H1 (cell line): ENCODE data around the gene CDH22. TPM values are rescaled to one million over a fixed set of nuclear protein-coding genes. Genes with fewer than 3 reads are reported as not detected.

ENCODE experiments used
- CTCF ChIA-PET: fragments of 300-600 bp; sonication (Branson Sonifier 250); formaldehyde crosslinking; loops from one replicate; lab custom pipeline; 2021; ENCODE audit not compliant: partially characterized antibody; lab: Charles Lee
- POLR2A ChIA-PET: fragments of 300-600 bp; sonication (Branson Sonifier 250); formaldehyde crosslinking; loops from one replicate; lab custom pipeline; 2021; ENCODE audit warnings: inconsistent platforms; ENCODE audit not compliant: partially characterized antibody; lab: Charles Lee
- DNase-seq, 2 experiments: peaks; one replicate each; pipeline versions ENCODE4 v3.0.0 to v3.0.0-alpha.2; 2010 to 2022; ENCODE audit warnings: low spot score in 2 of 2, low read depth in 1 of 2, mixed read lengths in 1 of 2
- FAIRE-seq: peaks from 2 replicates; lab custom pipeline; 2011; peaks lifted over from hg19 to GRCh38; lab: Jason Lieb, UNC
- H2AFZ ChIP-seq: 2 replicates; pipeline ENCODE4 v1.8.1; 2012; ENCODE audit warnings: low read length, inconsistent platforms
- H2AK5ac ChIP-seq: 2 replicates; pipeline ENCODE4 v1.6.1; 2013; ENCODE audit warnings: low read depth, low read length
- H2BK120ac ChIP-seq: replicated peaks from 2 replicates; pipeline ENCODE3; 2013; ENCODE audit warnings: low read depth, low read length, inconsistent platforms
- H2BK12ac ChIP-seq: 2 replicates; pipeline ENCODE4 v1.6.1; 2013; ENCODE audit warnings: low read depth, low read length
- H2BK15ac ChIP-seq: 2 replicates; pipeline ENCODE4 v1.6.1; 2013; ENCODE audit warnings: low read length
- H2BK20ac ChIP-seq: 2 replicates; pipeline ENCODE4 v1.6.1; 2013; ENCODE audit warnings: low read length
- H2BK5ac ChIP-seq: 2 replicates; pipeline ENCODE4 v1.6.1; 2013; ENCODE audit warnings: low read depth, low read length
- H3K14ac ChIP-seq: 2 replicates; pipeline ENCODE4 v1.6.1; 2013; ENCODE audit warnings: inconsistent platforms; ENCODE audit not compliant: insufficient read length
- H3K18ac ChIP-seq: 2 replicates; pipeline ENCODE4 v1.6.1; 2013; ENCODE audit warnings: low read length; ENCODE audit errors: extremely low read depth
- H3K23ac ChIP-seq: 2 replicates; pipeline ENCODE4 v1.6.1; 2013; ENCODE audit warnings: inconsistent platforms; ENCODE audit not compliant: insufficient read length
- H3K23me2 ChIP-seq: 2 replicates; pipeline ENCODE4 v1.6.1; 2013; ENCODE audit warnings: low read depth, low read length
- H3K27ac ChIP-seq: 2 replicates; pipeline ENCODE4 v1.6.1; 2011; ENCODE audit warnings: low read depth, low read length, inconsistent platforms
- H3K27me3 ChIP-seq, 4 experiments: replicated peaks in 1 of 4; 1 replicate in 1 of 4; 2 replicates in 3 of 4; pipeline versions ENCODE4 v1.6.1 to v1.8.1; 2011 to 2013; ENCODE audit warnings: low read length in 3 of 4, mild to moderate bottlenecking in 3 of 4, inconsistent platforms in 2 of 4, mixed read lengths in 2 of 4, moderate library complexity in 1 of 4; ENCODE audit not compliant: control insufficient read depth in 3 of 4, insufficient read depth in 3 of 4; ENCODE audit errors: extremely low read depth in 1 of 4
- H3K36me3 ChIP-seq, 4 experiments: 2 replicates each; pipeline versions ENCODE4 v1.6.1 to v1.8.1; 2011 to 2013; ENCODE audit warnings: mild to moderate bottlenecking in 4 of 4, low read length in 3 of 4, moderate library complexity in 2 of 4, control low read depth in 1 of 4, inconsistent platforms in 1 of 4; ENCODE audit not compliant: insufficient read depth in 4 of 4, control insufficient read depth in 2 of 4
- H3K4ac ChIP-seq: replicated peaks from 2 replicates; pipeline ENCODE3; 2013; ENCODE audit warnings: low read length, low read depth, mixed read lengths, inconsistent platforms; ENCODE audit not compliant: insufficient read length
- H3K4me1 ChIP-seq, 4 experiments: replicated peaks in 1 of 4; 1 replicate in 1 of 4; 2 replicates in 3 of 4; pipeline versions ENCODE4 v1.6.1 to v1.8.1; 2011 to 2013; ENCODE audit warnings: low read length in 3 of 4, inconsistent platforms in 2 of 4, mixed read lengths in 1 of 4; ENCODE audit not compliant: insufficient read depth in 4 of 4, control insufficient read depth in 3 of 4
- H3K4me2 ChIP-seq, 2 experiments: 2 replicates each; pipeline versions ENCODE4 v1.6.1 to v1.8.1; 2011 to 2013; ENCODE audit warnings: low read depth in 2 of 2, low read length in 2 of 2, control low read depth in 1 of 2, inconsistent platforms in 1 of 2, mild to moderate bottlenecking in 1 of 2; ENCODE audit not compliant: insufficient read depth in 1 of 2
- H3K4me3 ChIP-seq, 4 experiments: fragments of 200-600, 300-600 bp in 1 of 4; sonication (generic), shearing (Covaris generic), sonication (Bioruptor Twin) in 1 of 4; 2 replicates each; pipeline versions ENCODE4 v1.5.1 to v1.8.1; 2011 to 2016; ENCODE audit warnings: low read length in 4 of 4, low read depth in 3 of 4, control low read depth in 2 of 4, inconsistent platforms in 2 of 4, mild to moderate bottlenecking in 2 of 4, mixed read lengths in 1 of 4, moderate library complexity in 1 of 4; ENCODE audit not compliant: insufficient read depth in 2 of 4; ENCODE audit errors: extremely low read depth in 1 of 4
- H3K56ac ChIP-seq: replicated peaks from 2 replicates; pipeline ENCODE3; 2013; ENCODE audit warnings: low read depth, mild to moderate bottlenecking, mixed read lengths, low read length, inconsistent platforms; ENCODE audit not compliant: insufficient read length
- H3K79me1 ChIP-seq: 2 replicates; pipeline ENCODE4 v1.6.1; 2013; ENCODE audit warnings: low read depth, low read length, control low read depth
- H3K79me2 ChIP-seq, 2 experiments: 2 replicates each; pipeline versions ENCODE4 v1.6.1 to v1.8.1; 2012 to 2013; ENCODE audit warnings: low read length in 2 of 2, mild to moderate bottlenecking in 2 of 2, inconsistent platforms in 1 of 2; ENCODE audit not compliant: insufficient read depth in 2 of 2, control insufficient read depth in 1 of 2
- H3K9ac ChIP-seq, 4 experiments: replicated peaks in 1 of 4; 1 replicate in 1 of 4; 2 replicates in 3 of 4; pipeline versions ENCODE4 v1.6.1 to v1.8.1; 2011 to 2013; ENCODE audit warnings: low read depth in 3 of 4, low read length in 3 of 4, control low read depth in 2 of 4, mild to moderate bottlenecking in 2 of 4, moderate library complexity in 2 of 4, inconsistent platforms in 1 of 4; ENCODE audit errors: extremely low read depth in 1 of 4
- H3K9me3 ChIP-seq, 2 experiments: 2 replicates each; pipeline versions ENCODE4 v1.6.1 to v1.8.1; 2012 to 2013; ENCODE audit warnings: mild to moderate bottlenecking in 2 of 2, moderate library complexity in 2 of 2, control low read depth in 1 of 2, inconsistent platforms in 1 of 2, low read depth in 1 of 2, low read length in 1 of 2, mixed read lengths in 1 of 2; ENCODE audit not compliant: insufficient read depth in 2 of 2
- H4K20me1 ChIP-seq, 2 experiments: replicated peaks in 1 of 2; 2 replicates each; pipeline versions ENCODE3 to v1.8.1; 2011 to 2013; ENCODE audit warnings: inconsistent platforms in 2 of 2, low read length in 2 of 2, mild to moderate bottlenecking in 1 of 2; ENCODE audit not compliant: insufficient read depth in 2 of 2, control insufficient read depth in 1 of 2
- H4K5ac ChIP-seq: 2 replicates; pipeline ENCODE4 v1.6.1; 2013; ENCODE audit warnings: low read length, low read depth, mixed read lengths, inconsistent platforms; ENCODE audit not compliant: insufficient read length
- H4K8ac ChIP-seq: 2 replicates; pipeline ENCODE4 v1.8.0; 2013; ENCODE audit warnings: mild to moderate bottlenecking, moderate library complexity, low read length, inconsistent platforms; ENCODE audit not compliant: insufficient read depth; ENCODE audit errors: extremely low read depth
- H4K91ac ChIP-seq: replicated peaks from 2 replicates; pipeline ENCODE3; 2013; ENCODE audit warnings: low read length, mixed read lengths, inconsistent platforms; ENCODE audit not compliant: insufficient read length
- JUND ChIP-seq: IDR thresholded peaks from 2 replicates; pipeline ENCODE4 v1.6.1; 2011; ENCODE audit warnings: mild to moderate bottlenecking, improper control_type of control experiment, low read length
- SRF ChIP-seq: IDR thresholded peaks from 2 replicates; pipeline ENCODE4 v1.6.1; 2011; ENCODE audit warnings: mild to moderate bottlenecking, low read depth, low read length, moderate library complexity
- TAF7 ChIP-seq: optimal IDR thresholded peaks from 2 replicates; pipeline ENCODE3; 2011; ENCODE audit warnings: low read depth, mild to moderate bottlenecking, inconsistent platforms, low read length, moderate library complexity, borderline replicate concordance
- WGBS, 2 experiments: shearing (Covaris generic) in 1 of 2; methylation state at CpG; one replicate each; pipeline versions ENCODE4 v1.1.6 to v1.1.7; 2013 to 2015; ENCODE audit warnings: low lambda C conversion rate in 2 of 2, mixed read lengths in 2 of 2, inconsistent platforms in 1 of 2, low coverage in 1 of 2, missing lambda C conversion rate in 1 of 2; ENCODE audit not compliant: insufficient replicate concordance in 2 of 2, insufficient coverage in 1 of 2, insufficient read length in 1 of 2; ENCODE audit errors: extremely low coverage in 1 of 2, missing lambda C conversion rate in 1 of 2; 5-methylcytosine and 5-hydroxymethylcytosine counted together
- polyA plus RNA-seq, 7 experiments: library from polyadenylated mRNA; depleted of rRNA in 3 of 7; stranded (reverse) in 5 of 7; unstranded in 2 of 7; fragments of >200 nt in 5 of 7; fragments of 200-250 nt in 2 of 7; gene quantifications; 1 replicate in 5 of 7; 2 replicates in 1 of 7; 4 replicates in 1 of 7; pipeline versions ENCODE4 v1.2.1 to v1.2.3, GENCODE V29; 2011 to 2013; ENCODE audit warnings: missing spikeins in 2 of 7, mixed read lengths in 2 of 7
- total RNA-seq: library from RNA; stranded (reverse); fragmentation: NEBNext Ultra II Directional; extraction: Animal tissue kit (Norgen Biotek cat#: 25700); gene quantifications from 2 replicates; pipeline ENCODE4 v1.2.1, GENCODE V29; 2021
- TF ChIP-seq, protein P1 (sequence below): IDR thresholded peaks from 2 replicates; pipeline ENCODE4 v1.6.1; 2011; ENCODE audit warnings: low read length, improper control_type of control experiment

The CDH22 gene
- total and polyA plus RNA-seq, 2 of the 8 experiments (the other 6 are each of a cell fraction or from before 2014, with no cell fraction given), result 0.35 to 0.39 TPM

DNA sequence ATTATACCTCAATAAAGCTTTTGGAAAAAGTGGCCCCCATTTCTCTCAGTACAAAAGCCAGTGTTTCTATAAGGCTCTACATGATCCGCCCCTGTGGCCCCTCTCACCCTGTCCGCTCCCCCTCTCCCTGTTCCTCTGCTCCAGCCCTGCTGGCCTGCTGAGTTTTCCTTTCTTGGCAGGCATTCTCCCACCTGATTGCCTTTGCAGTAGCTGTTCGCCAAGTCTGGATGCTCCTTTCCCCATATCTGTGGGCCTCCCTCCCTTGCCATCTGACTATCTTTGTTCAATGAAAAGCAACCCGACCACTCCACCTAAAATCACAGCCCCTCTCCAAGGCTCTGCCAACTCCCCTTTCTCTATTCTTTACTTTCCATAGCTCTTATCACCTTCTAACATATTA lies 33.2 kb downstream of the CDH22 start:
- ChIA-PET CTCF (interaction anchor here (0.7 to 1.3 kb wide), 2 partner anchors 9 to 31 kb away, joined by 4 read pairs; no protein-coding TSS in a partner anchor), POLR2A (interaction anchor here (1.3 kb wide), 1 partner anchor 17 kb away, joined by 4 read pairs; no protein-coding TSS in a partner anchor)
- H2BK12ac ChIP-seq, result no peak overlapping the region
- peaks cover 0 to 13% (median 3%) of the 10 kb centered on the region in 4 experiments; a peak in 5 of 7 replicates for H3K4me1 ChIP-seq
- H3K14ac ChIP-seq, result no peak overlapping the region
- H2BK15ac ChIP-seq, result no peak overlapping the region
- no peak overlapping the region for H2BK120ac ChIP-seq
- H4K5ac ChIP-seq, result no peak overlapping the region
- H2AK5ac ChIP-seq, result no peak overlapping the region
- no peak overlapping the region for H3K27ac ChIP-seq
- H2BK20ac ChIP-seq, result no peak overlapping the region
- H3K36me3 ChIP-seq, result no peaks in the 10 kb centered on the region
- H2AFZ ChIP-seq, result no peak overlapping the region
- H4K20me1 ChIP-seq, result peaks cover 0 to 2% of the 10 kb centered on the region in 2 experiments
- no peaks in the 10 kb centered on the region; a peak in 1 of 7 replicates for H3K27me3 ChIP-seq
- H2BK5ac ChIP-seq, result no peak overlapping the region
- H4K91ac ChIP-seq, result no peak overlapping the region
- no peaks in the 10 kb centered on the region for H3K79me2 ChIP-seq
- no peak overlapping the region for H3K56ac ChIP-seq
- H3K18ac ChIP-seq, result no peak overlapping the region
- WGBS, 2 experiments, result 79% methylated on average over 4 of the region's 4 CpGs; no CpG with 5 or more reads in 1 of the 2 experiments
- H3K9me3 ChIP-seq, result no peaks in the 10 kb centered on the region
- no peak overlapping the region for H3K4ac ChIP-seq
- no peak overlapping the region for H3K23ac ChIP-seq
- no peak overlapping the region for H3K9ac ChIP-seq
- H3K23me2 ChIP-seq, result no peaks in the 10 kb centered on the region
- no peak overlapping the region for H3K4me3 ChIP-seq
- FAIRE-seq, result no peak
- no peaks in the 10 kb centered on the region for H3K79me1 ChIP-seq
- H3K4me2 ChIP-seq, result no peak overlapping the region
- no peak overlapping the region for H4K8ac ChIP-seq
- DNase-seq, result no peak
- TF ChIP-seq SRF (no peak), TAF7 (no peak), JUND (no peak)
- TF ChIP-seq, protein P1, sequence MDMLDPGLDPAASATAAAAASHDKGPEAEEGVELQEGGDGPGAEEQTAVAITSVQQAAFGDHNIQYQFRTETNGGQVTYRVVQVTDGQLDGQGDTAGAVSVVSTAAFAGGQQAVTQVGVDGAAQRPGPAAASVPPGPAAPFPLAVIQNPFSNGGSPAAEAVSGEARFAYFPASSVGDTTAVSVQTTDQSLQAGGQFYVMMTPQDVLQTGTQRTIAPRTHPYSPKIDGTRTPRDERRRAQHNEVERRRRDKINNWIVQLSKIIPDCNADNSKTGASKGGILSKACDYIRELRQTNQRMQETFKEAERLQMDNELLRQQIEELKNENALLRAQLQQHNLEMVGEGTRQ, result no peak
